BLaER1 treated with 17β-estradiol and CSF1 and Interleukin-3, amounts not matched to agents 10 nM and 100 nM (cell line): ENCODE results near the gene ATG2B.

Experiments used
- H3K27ac ChIP-seq, 11 experiments: shearing (Covaris generic); formaldehyde crosslinking; 2 replicates each; pipeline ENCODE4 v1.8.1; 2022
- H3K27me3 ChIP-seq, 11 experiments: shearing (Covaris generic); formaldehyde crosslinking; 2 replicates each; pipeline ENCODE4 v1.8.1; 2022
- H3K36me3 ChIP-seq, 11 experiments: shearing (Covaris generic); formaldehyde crosslinking; 2 replicates each; pipeline ENCODE4 v1.8.1; 2022
- H3K4me1 ChIP-seq, 10 experiments: shearing (Covaris generic); formaldehyde crosslinking; 2 replicates each; pipeline ENCODE4 v1.8.1; 2022
- H3K4me2 ChIP-seq, 11 experiments: shearing (Covaris generic); formaldehyde crosslinking; 2 replicates each; pipeline ENCODE4 v1.8.1; 2022
- H3K4me3 ChIP-seq, 10 experiments: shearing (Covaris generic); formaldehyde crosslinking; 2 replicates each; pipeline ENCODE4 v1.8.1; 2022
- H3K9ac ChIP-seq, 11 experiments: shearing (Covaris generic); formaldehyde crosslinking; 2 replicates each; pipeline ENCODE4 v1.8.1; 2022
- H3K9me3 ChIP-seq, 11 experiments: shearing (Covaris generic); formaldehyde crosslinking; replicated peaks in 1 of 11; 2 replicates each; pipeline ENCODE4 v1.8.1; 2022
- H4K20me1 ChIP-seq, 11 experiments: shearing (Covaris generic); formaldehyde crosslinking; 2 replicates each; pipeline ENCODE4 v1.8.1; 2022
- Cebpa-rat ChIP-seq, 11 experiments: shearing (Covaris generic); IDR thresholded peaks; 2 replicates each; pipeline ENCODE4 v1.8.1; 2022

Gene ATG2B

GRCh38 chr14:96257056-96257455 lies 106.1 kb downstream of the ATG2B start:
- H3K4me3 ChIP-seq = no peak overlapping the region
- H3K4me1 ChIP-seq = no peaks in the 10 kb centered on the region
- H3K4me2 ChIP-seq = no peak overlapping the region
- no peaks in the 10 kb centered on the region for H3K27me3 ChIP-seq
- H3K9ac ChIP-seq = no peak overlapping the region
- TF ChIP-seq Cebpa-rat (IDR thresholded peaks at IDR 0.05) = no peak
- peaks cover 8 to 13% (median 10%) of the 10 kb centered on the region in 11 experiments; a peak in 18 of 22 replicates for H3K9me3 ChIP-seq
- no peak overlapping the region for H3K27ac ChIP-seq
- no peaks in the 10 kb centered on the region for H3K36me3 ChIP-seq
- H4K20me1 ChIP-seq = no peaks in the 10 kb centered on the region

GRCh38 chr14:96256407-96256806 lies 106.7 kb downstream of the ATG2B start:
- H3K27me3 ChIP-seq = no peaks in the 10 kb centered on the region
- H3K27ac ChIP-seq = no peak overlapping the region
- H3K4me2 ChIP-seq = no peak overlapping the region
- H3K9me3 ChIP-seq = peaks cover 8 to 13% (median 10%) of the 10 kb centered on the region in 11 experiments; a peak in 18 of 22 replicates
- H3K9ac ChIP-seq = no peak overlapping the region
- H4K20me1 ChIP-seq = no peaks in the 10 kb centered on the region
- H3K4me1 ChIP-seq = no peaks in the 10 kb centered on the region
- TF ChIP-seq Cebpa-rat (IDR thresholded peaks at IDR 0.05) = no peak
- H3K36me3 ChIP-seq = no peaks in the 10 kb centered on the region
- no peak overlapping the region for H3K4me3 ChIP-seq

- Histone ChIP-seq H3K9ac (no peak within 1 kb of the TSS), H3K4me3 (no peak within 1 kb of the TSS), H3K9me3 (peaks cover 8 to 13% (median 10%) of the 10 kb centered on the region in 11 experiments; a peak in 18 of 22 replicates), H3K27me3 (no peaks in the 10 kb centered on the region), H3K36me3 (no peaks in the 10 kb centered on the region), H3K27ac (no peak within 1 kb of the TSS), H4K20me1 (no peaks in the 10 kb centered on the region), H3K4me2 (no peak within 1 kb of the TSS), H3K4me1 (no peaks in the 10 kb centered on the region)
- TF ChIP-seq Cebpa-rat (IDR thresholded peaks at IDR 0.05) = no peak
Observed at GRCh38 chr14:96255501-96256366, 107.4 kb downstream of the ATG2B start, which contains the start of gene BDKRB1. BDKRB1 (plus strand) TSS chr14:96256210; CDS start chr14:96263683, 7,473 bp downstream.

GRCh38 chr14:96254687-96255086 lies 108.5 kb downstream of the ATG2B start:
- Histone ChIP-seq H3K9me3 (peaks cover 3 to 5% (median 4%) of the 10 kb centered on the region in 11 experiments; a peak in 17 of 22 replicates), H3K4me2 (no peak overlapping the region), H3K27me3 (no peaks in the 10 kb centered on the region), H3K4me1 (peaks cover 0 to 8% (median 0%) of the 10 kb centered on the region in 10 experiments; a peak in 7 of 20 replicates), H3K4me3 (no peak overlapping the region), H4K20me1 (no peaks in the 10 kb centered on the region), H3K36me3 (no peaks in the 10 kb centered on the region), H3K27ac (no peak overlapping the region), H3K9ac (no peak overlapping the region)
- TF ChIP-seq Cebpa-rat (IDR thresholded peaks at IDR 0.05) = no peak

- Histone ChIP-seq H3K27ac (no peak overlapping the region), H3K9me3 (no peaks in the 10 kb centered on the region), H3K36me3 (no peaks in the 10 kb centered on the region), H3K4me3 (no peak overlapping the region), H3K27me3 (no peaks in the 10 kb centered on the region), H4K20me1 (no peaks in the 10 kb centered on the region), H3K4me1 (peaks cover 0 to 23% (median 0%) of the 10 kb centered on the region in 10 experiments; a peak in 8 of 20 replicates), H3K9ac (no peak overlapping the region), H3K4me2 (no peak overlapping the region)
- TF ChIP-seq Cebpa-rat (IDR thresholded peaks at IDR 0.05) = no peak
Observed at GRCh38 chr14:96252999-96253539, 110.1 kb downstream of the ATG2B start.

GRCh38 chr14:96252323-96252998 lies 110.7 kb downstream of the ATG2B start:
- no peak overlapping the region for H3K4me2 ChIP-seq
- H3K9ac ChIP-seq = no peak overlapping the region
- no peaks in the 10 kb centered on the region for H3K27me3 ChIP-seq
- H3K9me3 ChIP-seq = no peaks in the 10 kb centered on the region
- H3K4me3 ChIP-seq = no peak overlapping the region
- no peak overlapping the region for H3K27ac ChIP-seq
- H3K4me1 ChIP-seq = peaks cover 0 to 23% (median 0%) of the 10 kb centered on the region in 10 experiments; a peak in 8 of 20 replicates
- TF ChIP-seq Cebpa-rat (IDR thresholded peaks at IDR 0.05) = no peak
- H4K20me1 ChIP-seq = no peaks in the 10 kb centered on the region
- H3K36me3 ChIP-seq = no peaks in the 10 kb centered on the region

- no peak overlapping the region; a peak in 1 of 22 replicates for H3K9ac ChIP-seq
- H3K4me3 ChIP-seq = no peak overlapping the region
- TF ChIP-seq Cebpa-rat (IDR thresholded peaks at IDR 0.05) = no peak
- H3K27ac ChIP-seq = no peak overlapping the region
- no peak overlapping the region for H3K4me2 ChIP-seq
- H3K27me3 ChIP-seq = no peaks in the 10 kb centered on the region
- H3K4me1 ChIP-seq = peaks cover 0 to 23% (median 0%) of the 10 kb centered on the region in 10 experiments; a peak in 8 of 20 replicates
- no peaks in the 10 kb centered on the region for H3K36me3 ChIP-seq
- no peaks in the 10 kb centered on the region for H3K9me3 ChIP-seq
- H4K20me1 ChIP-seq = no peaks in the 10 kb centered on the region
Observed at GRCh38 chr14:96251656-96252155, 111.4 kb downstream of the ATG2B start.

GRCh38 chr14:96250485-96250884 lies 112.7 kb downstream of the ATG2B start:
- Histone ChIP-seq H4K20me1 (no peaks in the 10 kb centered on the region), H3K4me1 (peaks cover 0 to 29% (median 5%) of the 10 kb centered on the region in 10 experiments; a peak in 11 of 20 replicates), H3K4me2 (no peak overlapping the region), H3K9ac (no peak overlapping the region), H3K27me3 (no peaks in the 10 kb centered on the region), H3K4me3 (no peak overlapping the region), H3K27ac (no peak overlapping the region), H3K9me3 (no peaks in the 10 kb centered on the region), H3K36me3 (no peaks in the 10 kb centered on the region)
- TF ChIP-seq Cebpa-rat (IDR thresholded peaks at IDR 0.05) = no peak

GRCh38 chr14:96249029-96249428 lies 114.1 kb downstream of the ATG2B start:
- peak overlapping the region in 4 of 11 experiments; percentile 41 to 75 (median 56); a peak in 8 of 22 replicates for H3K4me2 ChIP-seq
- no peak overlapping the region for H3K4me3 ChIP-seq
- no peaks in the 10 kb centered on the region for H3K27me3 ChIP-seq
- H3K9ac ChIP-seq = no peak overlapping the region
- no peaks in the 10 kb centered on the region for H4K20me1 ChIP-seq
- TF ChIP-seq Cebpa-rat (IDR thresholded peaks at IDR 0.05) = peak in 2 of 11 experiments; percentile 37 to 52; a peak in 2 of 22 replicates
- H3K27ac ChIP-seq = peak overlapping the region in 2 of 11 experiments; percentile 23 to 51; a peak in 4 of 22 replicates
- no peaks in the 10 kb centered on the region for H3K36me3 ChIP-seq
- H3K9me3 ChIP-seq = no peaks in the 10 kb centered on the region
- peaks cover 0 to 29% (median 5%) of the 10 kb centered on the region in 10 experiments; a peak in 11 of 20 replicates for H3K4me1 ChIP-seq
